Measurements from ENCODE around the gene PRKG1. TPM values are rescaled to one million over a fixed set of nuclear protein-coding genes. Genes with fewer than 3 reads are reported as not detected.

Gene PRKG1
- total and polyA plus RNA-seq, 4 donors, result 26.2 to 199 (median 94.1) TPM

DNA sequence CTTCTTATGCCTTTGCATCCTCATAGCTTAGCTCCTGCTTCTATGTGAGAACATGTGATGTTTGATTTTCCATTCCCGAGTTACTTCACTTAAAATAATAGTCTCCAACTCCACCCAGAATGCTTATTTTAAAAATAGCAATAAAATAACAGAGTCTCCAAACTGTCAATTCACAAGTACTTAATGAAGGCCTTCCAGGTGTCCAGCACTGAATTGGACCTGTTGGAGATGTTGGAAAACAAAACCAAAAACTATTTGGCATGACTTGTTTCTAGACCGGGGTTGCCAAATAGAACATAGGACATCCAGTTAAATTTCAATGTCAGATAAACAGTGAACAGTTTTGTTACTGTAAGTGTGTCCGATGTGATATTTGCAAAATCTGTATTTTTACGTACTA, 1031.7 kb downstream of the PRKG1 start:
- intact Hi-C loops (cut with DNase I), result no loop called here
- DNase-seq (no peak), ATAC-seq (ENCODE audit: low FRiP score) (no peak)
- Histone ChIP-seq H3K36me3 (ENCODE audit: control insufficient read depth in 1 of 2, insufficient read depth in 2 of 2, low read length in 1 of 2) (no peaks in the 10 kb centered on the region), H3K9me3 (ENCODE audit: control insufficient read depth, low read length) (no peaks in the 10 kb centered on the region), H3K4me1 (ENCODE audit: control insufficient read depth in 1 of 2, insufficient read depth in 2 of 2, low read length in 2 of 2) (peaks cover 0 to 1% of the 10 kb centered on the region in 2 donors), H3K4me3 (ENCODE audit: low read length in 2 of 2) (no peak overlapping the region), H3K27me3 (ENCODE audit: control insufficient read depth in 1 of 2, insufficient read depth in 2 of 2, low read length in 1 of 2) (no peaks in the 10 kb centered on the region), H3K27ac (ENCODE audit: low read depth in 1 of 2, low read length in 2 of 2) (no peak overlapping the region)
- 7 to 10% methylated on average over 4 of the region's 4 CpGs for WGBS, 2 donors

DNA sequence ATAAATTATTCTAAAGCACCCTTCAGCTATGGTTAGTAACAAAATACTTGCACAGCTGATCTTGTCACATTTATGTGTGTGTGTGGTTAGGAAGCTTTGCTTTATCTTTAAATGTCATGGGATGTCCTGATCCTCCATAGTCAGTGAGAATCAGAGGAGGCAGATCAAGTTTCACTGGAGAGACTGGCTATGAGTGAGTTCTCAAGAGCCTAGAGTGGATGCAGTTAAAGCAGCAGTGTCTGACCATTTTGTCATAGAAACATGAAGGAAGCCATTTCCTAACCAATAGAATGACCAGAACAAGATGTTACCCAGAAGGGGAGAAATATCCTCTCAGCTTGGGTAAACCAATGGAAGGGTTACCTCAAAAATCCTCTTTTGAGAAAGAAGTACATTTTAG, 1032.6 kb downstream of the PRKG1 start:
- Histone ChIP-seq H3K4me3 (ENCODE audit: low read length in 2 of 2) (no peak overlapping the region), H3K4me1 (ENCODE audit: control insufficient read depth in 1 of 2, insufficient read depth in 2 of 2, low read length in 2 of 2) (peaks cover 0 to 1% of the 10 kb centered on the region in 2 donors), H3K9me3 (ENCODE audit: control insufficient read depth, low read length) (no peaks in the 10 kb centered on the region), H3K27me3 (ENCODE audit: control insufficient read depth in 1 of 2, insufficient read depth in 2 of 2, low read length in 1 of 2) (no peaks in the 10 kb centered on the region), H3K27ac (ENCODE audit: low read depth in 1 of 2, low read length in 2 of 2) (no peak overlapping the region), H3K36me3 (ENCODE audit: control insufficient read depth in 1 of 2, insufficient read depth in 2 of 2, low read length in 1 of 2) (no peaks in the 10 kb centered on the region)
- ATAC-seq (ENCODE audit: low FRiP score) (no peak), DNase-seq (no peak)
- intact Hi-C loops (cut with DNase I), result no loop called here

DNA sequence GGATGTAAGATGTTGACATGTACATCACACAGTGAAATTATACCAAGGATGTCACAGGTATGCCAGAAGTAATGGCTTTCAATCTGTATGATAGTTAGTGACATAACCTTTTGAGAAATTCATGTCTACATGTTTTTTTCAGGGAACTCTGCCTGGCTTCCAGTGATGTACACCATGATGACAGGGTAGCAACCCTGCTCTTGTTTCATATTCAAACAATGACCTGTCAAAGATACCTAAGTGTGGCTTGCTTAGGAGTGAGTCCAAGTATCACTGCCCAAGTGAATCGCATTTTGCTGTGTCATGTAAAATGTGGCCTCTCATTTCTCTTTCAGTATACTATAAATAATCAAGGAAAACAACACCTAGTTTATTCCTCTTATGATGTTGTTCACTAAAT, 1033.9 kb downstream of the PRKG1 start:
- no peak for DNase-seq
- Histone ChIP-seq H3K4me1 (ENCODE audit: control insufficient read depth in 1 of 2, insufficient read depth in 2 of 2, low read length in 2 of 2) (peaks cover 0 to 3% of the 10 kb centered on the region in 2 donors), H3K4me3 (ENCODE audit: low read length in 2 of 2) (no peak overlapping the region), H3K36me3 (ENCODE audit: control insufficient read depth in 1 of 2, insufficient read depth in 2 of 2, low read length in 1 of 2) (no peaks in the 10 kb centered on the region), H3K9me3 (ENCODE audit: control insufficient read depth, low read length) (no peaks in the 10 kb centered on the region), H3K27me3 (ENCODE audit: control insufficient read depth in 1 of 2, insufficient read depth in 2 of 2, low read length in 1 of 2) (no peaks in the 10 kb centered on the region), H3K27ac (ENCODE audit: low read depth in 1 of 2, low read length in 2 of 2) (no peak overlapping the region)
- 50 to 53% methylated on average over 1 of the region's 1 CpG for WGBS, 2 donors
- intact Hi-C loops (cut with DNase I), result no loop called here
- ATAC-seq (ENCODE audit: low FRiP score), result no peak

DNA sequence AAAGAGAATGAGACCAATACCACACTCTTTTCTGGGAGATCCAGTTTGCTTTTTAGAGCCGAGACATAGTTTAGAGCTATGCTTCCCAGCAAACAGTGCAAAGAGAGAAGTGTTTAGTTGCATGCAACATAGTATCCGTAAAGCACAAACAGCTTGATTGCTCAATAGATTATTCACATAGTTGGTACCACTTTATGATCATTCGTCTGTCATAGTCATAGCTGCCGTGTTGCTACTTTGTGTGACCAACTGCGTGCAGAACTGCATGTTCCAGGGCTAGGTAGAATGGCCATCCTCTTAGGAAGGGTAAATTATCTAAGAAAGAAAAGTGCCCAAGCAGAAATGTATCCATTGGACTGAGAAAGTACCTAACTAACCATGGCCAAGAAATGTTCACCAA, 1036.3 kb downstream of the PRKG1 start:
- Histone ChIP-seq H3K27me3 (ENCODE audit: control insufficient read depth in 1 of 2, insufficient read depth in 2 of 2, low read length in 1 of 2) (no peaks in the 10 kb centered on the region), H3K27ac (ENCODE audit: low read depth in 1 of 2, low read length in 2 of 2) (no peak overlapping the region), H3K36me3 (ENCODE audit: control insufficient read depth in 1 of 2, insufficient read depth in 2 of 2, low read length in 1 of 2) (peaks cover 0 to 2% of the 10 kb centered on the region in 2 donors), H3K9me3 (ENCODE audit: control insufficient read depth, low read length) (no peaks in the 10 kb centered on the region), H3K4me3 (ENCODE audit: low read length in 2 of 2) (no peak overlapping the region), H3K4me1 (ENCODE audit: control insufficient read depth in 1 of 2, insufficient read depth in 2 of 2, low read length in 2 of 2) (peaks cover 0 to 3% of the 10 kb centered on the region in 2 donors)
- 93% methylated on average over 5 of the region's 5 CpGs for WGBS, 2 donors
- DNase-seq (no peak), ATAC-seq (ENCODE audit: low FRiP score) (no peak)
- intact Hi-C loops (cut with DNase I), result no loop called here

- intact Hi-C loops (cut with DNase I), result no loop called here
- Histone ChIP-seq H3K4me3 (ENCODE audit: low read length in 2 of 2) (no peak overlapping the region), H3K27ac (ENCODE audit: low read depth in 1 of 2, low read length in 2 of 2) (no peak overlapping the region), H3K27me3 (ENCODE audit: control insufficient read depth in 1 of 2, insufficient read depth in 2 of 2, low read length in 1 of 2) (no peaks in the 10 kb centered on the region), H3K4me1 (ENCODE audit: control insufficient read depth in 1 of 2, insufficient read depth in 2 of 2, low read length in 2 of 2) (peaks cover 0 to 2% of the 10 kb centered on the region in 2 donors), H3K36me3 (ENCODE audit: control insufficient read depth in 1 of 2, insufficient read depth in 2 of 2, low read length in 1 of 2) (peaks cover 0 to 2% of the 10 kb centered on the region in 2 donors), H3K9me3 (ENCODE audit: control insufficient read depth, low read length) (no peaks in the 10 kb centered on the region)
- WGBS, 2 donors, result 50 to 56% methylated on average over 3 of the region's 3 CpGs
- DNase-seq, result no peak
- ATAC-seq (ENCODE audit: low FRiP score), result no peak
Observed at GRCh38 chr10:52111101-52111891, 1037.0 kb downstream of the PRKG1 start.

DNA sequence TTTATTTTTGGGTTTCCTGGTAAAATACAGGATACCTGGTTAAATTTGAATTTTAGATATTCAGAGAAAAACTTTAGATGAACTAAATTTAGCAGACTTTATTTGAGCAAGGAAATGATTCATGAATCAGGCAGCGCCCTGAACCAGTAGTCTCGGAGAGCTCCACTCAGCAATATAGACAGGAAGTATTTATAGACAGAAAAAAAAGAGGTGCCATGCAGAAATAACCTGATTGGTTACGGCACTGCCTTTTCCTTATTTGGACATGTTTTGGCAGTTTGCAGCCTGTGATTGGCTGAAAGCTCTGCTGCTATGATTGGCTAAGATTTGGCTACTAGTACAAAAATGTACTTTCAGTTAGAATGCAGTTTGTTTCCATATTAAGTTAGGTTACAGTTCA, 1041.5 kb downstream of the PRKG1 start:
- intact Hi-C loops (cut with DNase I), result no loop called here
- H3K36me3 ChIP-seq (ENCODE audit: control insufficient read depth in 1 of 2, insufficient read depth in 2 of 2, low read length in 1 of 2), result peaks cover 0 to 2% of the 10 kb centered on the region in 2 donors
- no peaks in the 10 kb centered on the region for H3K9me3 ChIP-seq (ENCODE audit: control insufficient read depth, low read length)
- WGBS, 2 donors, result 28 to 38% methylated on average over 3 of the region's 3 CpGs
- peaks cover 2 to 4% of the 10 kb centered on the region in 2 donors for H3K4me1 ChIP-seq (ENCODE audit: control insufficient read depth in 1 of 2, insufficient read depth in 2 of 2, low read length in 2 of 2)
- H3K4me3 ChIP-seq (ENCODE audit: low read length in 2 of 2), result no peak overlapping the region
- DNase-seq (no peak), ATAC-seq (ENCODE audit: low FRiP score) (no peak)
- no peak overlapping the region for H3K27ac ChIP-seq (ENCODE audit: low read depth in 1 of 2, low read length in 2 of 2)
- no peaks in the 10 kb centered on the region for H3K27me3 ChIP-seq (ENCODE audit: control insufficient read depth in 1 of 2, insufficient read depth in 2 of 2, low read length in 1 of 2)

GRCh38 chr10:52119507-52119906, 1045.2 kb downstream of the PRKG1 start:
- intact Hi-C loops (cut with DNase I), result no loop called here
- peaks cover 0 to 4% of the 10 kb centered on the region in 2 donors for H3K4me1 ChIP-seq (ENCODE audit: control insufficient read depth in 1 of 2, insufficient read depth in 2 of 2, low read length in 2 of 2)
- H3K4me3 ChIP-seq (ENCODE audit: low read length in 2 of 2), result no peak overlapping the region
- H3K36me3 ChIP-seq (ENCODE audit: control insufficient read depth in 1 of 2, insufficient read depth in 2 of 2, low read length in 1 of 2), result peaks cover 0 to 2% of the 10 kb centered on the region in 2 donors
- peak overlapping the region; percentile 57 to 79 for H3K27ac ChIP-seq (ENCODE audit: low read depth in 1 of 2, low read length in 2 of 2)
- H3K9me3 ChIP-seq (ENCODE audit: control insufficient read depth, low read length), result no peaks in the 10 kb centered on the region
- DNase-seq (no peak), ATAC-seq (ENCODE audit: low FRiP score) (no peak)
- no peaks in the 10 kb centered on the region for H3K27me3 ChIP-seq (ENCODE audit: control insufficient read depth in 1 of 2, insufficient read depth in 2 of 2, low read length in 1 of 2)

DNA sequence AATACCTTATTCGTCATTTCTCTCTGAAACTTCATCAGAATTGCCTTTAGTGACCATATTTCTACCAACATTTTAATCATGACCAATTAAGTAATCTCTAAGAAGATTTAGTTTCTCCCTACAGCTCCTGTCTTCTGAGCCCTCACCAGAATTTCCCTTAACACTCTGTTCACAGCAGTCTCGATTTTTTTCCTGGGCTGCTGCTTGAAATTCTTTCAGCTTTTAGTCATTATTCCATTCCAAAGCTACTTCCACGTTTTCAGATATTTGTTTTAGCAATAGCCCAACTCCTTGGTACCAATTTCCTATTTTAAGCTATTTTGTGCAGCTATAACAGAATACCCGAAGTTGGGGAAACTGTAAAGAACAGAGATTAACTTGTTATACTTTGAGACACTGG, 1047.4 kb downstream of the PRKG1 start:
- WGBS, 2 donors, result 5 to 8% methylated on average over 4 of the region's 4 CpGs
- peak; percentile 48 for ATAC-seq (ENCODE audit: low FRiP score)
- Histone ChIP-seq H3K4me1 (ENCODE audit: control insufficient read depth in 1 of 2, insufficient read depth in 2 of 2, low read length in 2 of 2) (peaks cover 0 to 4% of the 10 kb centered on the region in 2 donors), H3K27me3 (ENCODE audit: control insufficient read depth in 1 of 2, insufficient read depth in 2 of 2, low read length in 1 of 2) (no peaks in the 10 kb centered on the region), H3K4me3 (ENCODE audit: low read length in 2 of 2) (peak overlapping the region in 1 of 2 donors; percentile 18), H3K27ac (ENCODE audit: low read depth in 1 of 2, low read length in 2 of 2) (peak overlapping the region; percentile 67 to 88), H3K9me3 (ENCODE audit: control insufficient read depth, low read length) (no peaks in the 10 kb centered on the region), H3K36me3 (ENCODE audit: control insufficient read depth in 1 of 2, insufficient read depth in 2 of 2, low read length in 1 of 2) (no peaks in the 10 kb centered on the region)
- intact Hi-C loops (cut with DNase I), result no loop called here
- DNase-seq, result no peak

- no peaks in the 10 kb centered on the region for H3K27me3 ChIP-seq (ENCODE audit: control insufficient read depth in 1 of 2, insufficient read depth in 2 of 2, low read length in 1 of 2)
- H3K27ac ChIP-seq (ENCODE audit: low read depth in 1 of 2, low read length in 2 of 2), result no peak overlapping the region
- DNase-seq (no peak), ATAC-seq (ENCODE audit: low FRiP score) (no peak)
- H3K4me1 ChIP-seq (ENCODE audit: control insufficient read depth in 1 of 2, insufficient read depth in 2 of 2, low read length in 2 of 2), result no peaks in the 10 kb centered on the region
- intact Hi-C loops (cut with DNase I), result no loop called here
- no peaks in the 10 kb centered on the region for H3K36me3 ChIP-seq (ENCODE audit: control insufficient read depth in 1 of 2, insufficient read depth in 2 of 2, low read length in 1 of 2)
- H3K4me3 ChIP-seq (ENCODE audit: low read length in 2 of 2), result no peak overlapping the region
- 80 to 81% methylated on average over 8 of the region's 8 CpGs for WGBS, 2 donors
- H3K9me3 ChIP-seq (ENCODE audit: control insufficient read depth, low read length), result no peaks in the 10 kb centered on the region
Observed at GRCh38 chr10:52128056-52128683, 1053.9 kb downstream of the PRKG1 start.
